HG02678 (cell line): ENCODE measurements around the gene RNF220.

ENCODE experiments used
- ATAC-seq: cut with Tn5 transposase; IDR thresholded peaks from one replicate; pipeline ENCODE4 v1.9.1; 2021; ENCODE audit warnings: mild to moderate bottlenecking, moderate library complexity; ENCODE audit not compliant: unreplicated experiment

Gene RNF220

DNA sequence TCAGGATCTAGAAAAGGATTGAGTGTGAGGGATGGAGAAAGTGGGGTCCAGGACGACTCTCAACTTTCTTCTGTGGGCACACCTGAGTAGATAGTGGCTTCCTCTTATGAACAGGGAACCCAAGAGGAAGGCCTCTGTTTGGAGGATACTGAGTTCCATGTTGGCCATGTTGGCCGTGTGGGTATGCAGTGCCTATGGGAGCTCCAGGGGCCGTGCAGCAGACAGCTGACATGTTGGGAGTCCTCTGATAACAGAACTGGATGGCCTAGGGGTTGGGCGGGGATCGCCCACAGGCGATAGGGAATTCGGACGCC, 226.2 kb downstream of the RNF220 start:
- ATAC-seq: no peak

GRCh38 chr1:44631647-44632539, 226.8 kb downstream of the RNF220 start:
- ATAC-seq: peak; percentile 74

DNA sequence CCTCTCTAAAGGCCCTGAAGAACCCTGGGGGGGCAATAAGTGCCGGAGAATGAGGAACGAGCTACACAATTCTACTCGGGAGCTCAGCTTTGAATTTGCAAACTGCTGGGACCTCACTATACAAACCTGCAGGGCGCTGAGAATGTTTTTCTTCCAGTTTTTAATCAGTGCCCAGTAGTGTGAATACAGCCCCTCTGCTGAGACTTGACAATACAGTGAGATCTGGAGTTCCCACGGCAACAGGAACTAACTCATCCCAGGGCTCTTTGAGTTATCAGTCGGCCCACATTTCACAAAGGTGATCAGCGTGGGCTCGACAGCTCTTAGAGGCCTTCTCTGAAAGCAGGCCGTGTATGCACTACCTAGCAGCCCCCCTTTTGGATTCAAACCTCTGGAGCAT, 227.5 kb downstream of the RNF220 start:
- ATAC-seq: no peak

DNA sequence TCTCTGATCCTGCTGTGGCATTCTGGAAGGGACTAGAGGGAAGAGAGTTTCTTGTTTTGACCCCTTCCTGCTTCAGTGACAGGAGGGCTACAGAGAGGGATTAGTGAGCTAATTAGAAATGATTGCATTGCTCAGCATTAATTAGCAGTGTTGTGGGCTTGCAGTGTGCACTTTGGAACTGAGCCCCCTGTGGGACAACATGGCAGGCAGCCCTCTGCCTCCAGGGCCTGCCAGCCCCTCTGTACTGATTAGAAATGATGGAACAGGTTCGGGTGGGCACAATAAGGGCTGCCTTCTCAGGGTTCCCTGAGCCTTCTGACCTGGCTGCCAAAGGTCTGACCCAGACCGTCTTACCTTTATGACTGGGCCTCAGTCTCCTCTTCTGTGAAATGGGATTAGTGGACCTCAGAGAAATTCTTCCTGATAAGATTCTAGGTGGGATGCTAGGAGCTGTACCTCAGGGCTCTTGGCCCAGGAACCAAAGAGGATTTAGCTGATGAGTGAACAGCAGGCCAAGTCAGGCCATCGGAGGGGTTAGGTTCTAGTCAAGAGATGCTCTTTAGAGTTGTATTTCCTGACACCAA, 229.6 kb downstream of the RNF220 start:
- no peak for ATAC-seq

- no peak for ATAC-seq
Measured at GRCh38 chr1:44635439-44635838, 230.4 kb downstream of the RNF220 start.

GRCh38 chr1:44636083-44636687, 231.1 kb downstream of the RNF220 start:
- ATAC-seq: no peak

DNA sequence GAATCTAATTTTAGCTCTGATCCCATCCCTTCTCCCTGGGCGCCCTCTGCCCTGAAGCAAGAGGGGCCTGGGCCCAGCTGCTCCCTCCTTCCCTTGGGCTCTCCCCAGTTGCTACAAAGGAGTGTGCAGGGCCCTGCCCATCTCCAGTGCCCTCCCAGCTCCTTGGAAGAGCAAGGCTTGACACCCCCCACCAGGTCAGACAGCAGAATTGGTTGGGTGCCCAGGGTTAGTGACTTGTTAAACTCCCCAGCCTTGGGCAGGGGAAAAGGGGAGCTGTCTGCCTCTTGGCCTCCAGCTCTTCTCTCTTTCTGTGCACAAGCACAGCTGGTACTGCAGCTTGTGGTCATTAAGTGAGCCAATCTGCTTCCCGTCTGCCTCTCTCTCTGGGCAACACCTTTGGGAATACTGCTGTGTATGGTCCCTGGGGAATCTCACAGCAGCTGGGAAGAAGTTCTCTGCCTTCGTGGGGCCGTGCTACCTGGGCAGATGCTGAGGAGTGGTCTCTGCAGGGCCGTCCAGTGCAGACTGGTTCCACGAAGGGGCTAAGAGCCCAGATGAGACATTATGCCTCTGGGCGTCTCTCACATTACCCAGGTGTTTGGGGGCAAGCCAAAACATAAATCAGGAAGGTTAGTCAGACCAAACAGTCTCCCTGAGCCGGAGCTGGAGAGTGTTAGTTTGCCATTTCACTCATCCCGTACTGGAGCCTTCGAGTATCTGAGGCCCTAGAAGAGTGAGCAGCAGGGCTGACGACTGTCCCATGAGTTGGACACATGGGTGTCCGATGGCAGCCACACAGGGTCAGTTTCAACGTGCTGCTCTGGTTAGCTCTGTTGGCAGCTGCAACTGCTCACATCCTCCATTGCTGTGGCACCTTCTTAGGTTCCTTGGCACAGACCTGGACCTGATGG, 231.9 kb downstream of the RNF220 start:
- ATAC-seq: no peak

DNA sequence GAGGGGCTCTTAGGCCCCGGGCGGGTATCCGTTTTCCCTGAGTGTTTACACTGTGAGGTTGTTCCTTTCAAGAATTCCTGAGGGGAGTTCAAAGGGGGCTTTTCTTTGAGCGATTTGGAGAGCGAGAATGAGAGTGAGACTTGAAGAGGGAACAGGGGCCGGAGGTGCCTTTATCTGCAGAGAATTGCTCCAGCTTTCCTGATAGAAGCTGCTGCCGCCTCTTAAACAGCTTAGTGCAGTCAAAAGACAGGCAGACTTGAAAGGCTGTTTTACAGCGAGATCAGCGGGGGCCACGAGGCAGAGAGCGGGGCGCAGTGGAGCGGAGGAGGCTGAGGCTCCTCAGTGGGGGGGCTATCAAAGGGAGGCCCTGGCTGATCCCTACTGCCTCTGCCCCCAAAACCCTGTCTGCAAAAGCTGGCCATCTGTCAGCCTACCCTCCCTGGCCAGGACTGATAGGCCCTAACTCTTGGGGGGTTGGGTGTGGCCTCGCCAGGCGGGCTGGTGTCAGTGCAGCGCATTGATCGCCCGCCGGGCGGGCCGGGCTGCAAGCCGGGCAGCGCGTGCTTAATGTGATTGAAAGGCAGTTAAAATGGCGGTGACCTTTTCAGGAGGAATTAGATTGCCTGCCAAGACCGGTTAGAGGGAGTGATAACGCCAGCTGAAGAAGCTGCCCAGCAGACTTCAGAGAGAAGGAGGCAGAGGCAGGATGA, 232.8 kb downstream of the RNF220 start:
- ATAC-seq: no peak

DNA sequence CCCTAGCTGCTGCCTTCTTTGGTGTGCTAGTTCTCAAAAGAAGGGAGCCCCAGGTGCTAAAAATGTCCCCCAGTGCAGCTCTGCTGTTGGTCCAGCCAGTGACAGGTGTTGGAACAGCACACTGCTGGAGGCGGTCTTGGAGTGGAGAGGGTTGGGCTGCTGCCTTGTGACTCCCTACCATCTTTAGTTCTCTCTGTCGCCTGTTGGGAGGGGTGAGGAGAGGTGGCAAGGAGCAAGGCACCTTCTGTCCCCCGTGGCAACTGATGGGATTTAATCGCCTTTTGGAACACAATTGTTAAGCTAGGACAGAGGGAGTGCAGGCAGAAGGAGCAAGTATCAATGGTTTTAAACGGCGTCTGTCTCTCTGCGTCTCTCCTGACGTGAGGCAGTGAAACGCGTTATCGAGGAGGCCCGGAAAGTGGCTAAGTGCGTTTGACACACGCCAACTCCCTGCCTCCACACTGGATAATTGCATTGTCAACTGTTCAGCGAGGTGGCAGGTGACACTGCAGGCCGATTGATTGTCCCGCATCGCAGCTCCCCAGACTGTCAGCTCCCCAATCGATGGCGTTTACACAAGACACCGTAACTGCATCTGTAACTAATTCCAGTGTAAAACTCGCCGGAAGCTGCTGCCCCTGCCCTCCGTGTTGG, 235.3 kb downstream of the RNF220 start:
- ATAC-seq: no peak

GRCh38 chr1:44641126-44642102, 236.4 kb downstream of the RNF220 start:
- ATAC-seq: no peak

GRCh38 chr1:44642255-44642654, 237.2 kb downstream of the RNF220 start:
- ATAC-seq: no peak

DNA sequence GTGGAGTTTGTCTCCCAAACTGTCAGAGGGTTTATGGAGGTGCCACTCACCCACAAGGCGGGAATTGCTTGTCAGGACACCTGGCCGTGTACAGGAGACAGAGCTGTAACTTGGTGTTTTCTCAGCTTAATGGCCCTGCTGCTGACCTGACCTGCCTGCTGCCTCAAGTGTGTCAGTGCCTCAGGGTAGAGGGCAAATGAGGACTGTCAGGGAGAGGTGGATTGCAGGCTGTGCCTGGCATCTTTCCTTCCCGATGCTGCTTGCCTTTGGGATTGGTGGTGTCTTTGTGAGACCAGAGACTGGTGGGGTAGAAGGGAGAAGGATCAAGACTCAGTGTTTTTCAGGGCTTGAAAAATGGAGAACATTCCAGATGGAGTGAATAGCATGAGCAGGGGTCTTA, 237.9 kb downstream of the RNF220 start:
- ATAC-seq: no peak

GRCh38 chr1:44643721-44644334, 238.8 kb downstream of the RNF220 start:
- no peak for ATAC-seq

GRCh38 chr1:44644806-44645205, 239.8 kb downstream of the RNF220 start:
- no peak for ATAC-seq

GRCh38 chr1:44645476-44646244, 240.6 kb downstream of the RNF220 start:
- no peak for ATAC-seq

GRCh38 chr1:44646261-44647110, 241.4 kb downstream of the RNF220 start:
- ATAC-seq: no peak

DNA sequence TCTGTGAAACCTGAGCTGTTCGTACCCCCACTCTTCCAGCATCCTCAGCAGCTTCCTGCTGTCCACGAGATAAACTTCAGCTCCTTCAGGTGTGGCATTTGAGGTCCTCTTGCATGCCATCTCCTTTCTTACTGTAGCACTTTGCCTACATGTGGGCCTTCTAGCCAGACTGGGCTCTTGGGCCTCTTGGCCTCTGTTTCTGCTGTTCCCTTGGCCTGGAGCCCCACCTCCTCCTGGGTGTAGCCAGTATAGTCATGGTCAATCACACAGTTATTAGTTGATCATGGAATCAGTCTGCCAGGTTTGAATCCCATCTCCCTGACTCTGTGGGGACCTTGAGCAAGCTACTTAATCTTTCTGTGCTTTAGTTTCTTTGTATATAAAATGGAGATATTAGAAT, 242.8 kb downstream of the RNF220 start:
- ATAC-seq: no peak
